Measurements from ENCODE around the gene KIRREL3.

- TF ChIP-seq TAF1 (IDR thresholded peaks at IDR 0.05; ENCODE audit: low read depth, low read length) (no peak), POLR2A (IDR thresholded peaks at IDR 0.05; ENCODE audit: control extremely low read depth in 1 of 2, low read depth in 2 of 2, low read length in 2 of 2) (no peak), FOSL1 (IDR thresholded peaks at IDR 0.05; ENCODE audit: insufficient read depth, low read depth, low read length) (no peak)
Observed at GRCh38 chr11:126719740-126720139, 280.8 kb downstream of the KIRREL3 start.

Measured in H1 (cell line).